Osteocyte (in vitro differentiated cells): ENCODE data around the gene MED9. TPM values are rescaled to one million over a fixed set of nuclear protein-coding genes. Genes with fewer than 3 reads are reported as not detected.

Experiments
- DNase-seq: peaks from one replicate; pipeline ENCODE4 v3.0.0; 2021; ENCODE audit warnings: mixed read lengths; ENCODE audit not compliant: unreplicated experiment; ENCODE audit errors: extremely low spot score
- H3K27ac Mint-ChIP-seq: one replicate; pipeline ENCODE4 v1.8.0; 2021; ENCODE audit warnings: mild to moderate bottlenecking, mixed read lengths; ENCODE audit not compliant: unreplicated experiment
- H3K27me3 Mint-ChIP-seq: one replicate; pipeline ENCODE4 v1.8.0; 2021; ENCODE audit warnings: mixed read lengths; ENCODE audit not compliant: unreplicated experiment
- H3K36me3 Mint-ChIP-seq: one replicate; pipeline ENCODE4 v1.8.0; 2021; ENCODE audit warnings: mixed read lengths; ENCODE audit not compliant: unreplicated experiment
- H3K4me1 Mint-ChIP-seq: one replicate; pipeline ENCODE4 v1.8.0; 2021; ENCODE audit warnings: mixed read lengths; ENCODE audit not compliant: unreplicated experiment
- H3K4me3 Mint-ChIP-seq: one replicate; pipeline ENCODE4 v1.8.0; 2021; ENCODE audit warnings: mild to moderate bottlenecking, moderate library complexity, mixed read lengths; ENCODE audit not compliant: unreplicated experiment
- H3K9me3 Mint-ChIP-seq: one replicate; pipeline ENCODE4 v1.8.0; 2021; ENCODE audit warnings: mixed read lengths; ENCODE audit not compliant: unreplicated experiment
- total RNA-seq: library from RNA; stranded (reverse); gene quantifications from 2 replicates; pipeline ENCODE4 v1.2.1, GENCODE V29; 2021
- TF ChIP-seq, protein P1 (sequence below): fragments of 200-600 bp; sonication (generic); IDR thresholded peaks from 2 replicates; pipeline ENCODE4 v1.5.0; 2021; ENCODE audit warnings: antibody characterized with exemption, mild to moderate bottlenecking, moderate library complexity

MED9 gene
- total RNA-seq, 1 donor from 2014 or later = 13.2 TPM

DNA sequence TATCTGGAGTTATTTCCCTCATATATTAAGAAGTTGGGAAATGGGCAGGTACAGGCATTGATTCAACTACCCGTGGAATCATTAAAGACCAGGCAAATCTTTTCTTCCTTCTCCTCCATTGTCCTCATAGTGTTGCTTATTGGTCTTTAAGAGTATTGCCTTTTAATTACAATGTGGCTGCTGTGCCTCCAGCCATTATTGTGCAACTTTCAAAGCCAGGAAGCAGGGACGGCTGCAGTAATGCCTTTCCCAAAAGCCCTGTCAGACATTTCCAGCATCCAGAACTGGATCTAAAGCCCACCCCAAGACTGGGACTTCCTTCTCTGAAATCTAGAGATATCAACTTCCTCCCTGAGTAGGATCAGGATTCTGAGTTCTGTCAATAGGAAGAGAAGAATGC is 42.3 kb upstream of the MED9 start:
- Mint-ChIP-seq H3K27ac (no peak overlapping the region), H3K36me3 (no peaks in the 10 kb centered on the region), H3K27me3 (peaks cover 42% of the 10 kb centered on the region), H3K4me3 (no peak overlapping the region), H3K9me3 (no peaks in the 10 kb centered on the region), H3K4me1 (no peaks in the 10 kb centered on the region)
- no peak for DNase-seq
- TF ChIP-seq, protein P1, sequence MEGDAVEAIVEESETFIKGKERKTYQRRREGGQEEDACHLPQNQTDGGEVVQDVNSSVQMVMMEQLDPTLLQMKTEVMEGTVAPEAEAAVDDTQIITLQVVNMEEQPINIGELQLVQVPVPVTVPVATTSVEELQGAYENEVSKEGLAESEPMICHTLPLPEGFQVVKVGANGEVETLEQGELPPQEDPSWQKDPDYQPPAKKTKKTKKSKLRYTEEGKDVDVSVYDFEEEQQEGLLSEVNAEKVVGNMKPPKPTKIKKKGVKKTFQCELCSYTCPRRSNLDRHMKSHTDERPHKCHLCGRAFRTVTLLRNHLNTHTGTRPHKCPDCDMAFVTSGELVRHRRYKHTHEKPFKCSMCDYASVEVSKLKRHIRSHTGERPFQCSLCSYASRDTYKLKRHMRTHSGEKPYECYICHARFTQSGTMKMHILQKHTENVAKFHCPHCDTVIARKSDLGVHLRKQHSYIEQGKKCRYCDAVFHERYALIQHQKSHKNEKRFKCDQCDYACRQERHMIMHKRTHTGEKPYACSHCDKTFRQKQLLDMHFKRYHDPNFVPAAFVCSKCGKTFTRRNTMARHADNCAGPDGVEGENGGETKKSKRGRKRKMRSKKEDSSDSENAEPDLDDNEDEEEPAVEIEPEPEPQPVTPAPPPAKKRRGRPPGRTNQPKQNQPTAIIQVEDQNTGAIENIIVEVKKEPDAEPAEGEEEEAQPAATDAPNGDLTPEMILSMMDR = no peak

DNA sequence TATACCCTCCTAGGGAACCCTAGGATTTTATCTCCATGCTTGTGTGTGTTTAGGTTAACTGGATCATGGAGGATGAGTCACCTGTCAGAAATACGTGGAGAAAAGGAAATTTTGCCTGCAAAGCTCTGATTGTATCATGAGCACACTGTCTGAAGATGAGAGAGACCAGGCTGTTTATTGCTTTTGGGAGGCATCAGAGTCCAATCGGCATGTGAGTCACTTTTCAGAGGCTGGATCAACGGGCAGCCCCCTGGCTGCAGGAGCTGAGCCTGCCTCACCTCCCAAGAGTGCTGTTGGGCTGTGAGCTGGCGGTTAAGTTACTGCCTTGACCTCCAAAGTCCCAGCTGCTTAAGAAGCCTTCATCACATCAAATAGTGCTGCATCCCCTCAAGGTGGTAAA is 41.5 kb upstream of the MED9 start:
- TF ChIP-seq, protein P1 = no peak
- no peak overlapping the region for H3K27ac Mint-ChIP-seq
- DNase-seq = no peak
- H3K27me3 Mint-ChIP-seq = peaks cover 34% of the 10 kb centered on the region
- no peaks in the 10 kb centered on the region for H3K4me1 Mint-ChIP-seq
- no peaks in the 10 kb centered on the region for H3K9me3 Mint-ChIP-seq
- no peak overlapping the region for H3K4me3 Mint-ChIP-seq
- H3K36me3 Mint-ChIP-seq = no peaks in the 10 kb centered on the region

- no peak for DNase-seq
- Mint-ChIP-seq H3K27ac (no peak overlapping the region), H3K36me3 (no peaks in the 10 kb centered on the region), H3K4me1 (no peaks in the 10 kb centered on the region), H3K9me3 (no peaks in the 10 kb centered on the region), H3K27me3 (peaks cover 30% of the 10 kb centered on the region), H3K4me3 (no peak overlapping the region)
- TF ChIP-seq, protein P1 = no peak
These were observed 39.3 kb upstream of the MED9 start for GRCh38 chr17:17437461-17437860.

- TF ChIP-seq, protein P1 = no peak
- Mint-ChIP-seq H3K27ac (no peak overlapping the region), H3K4me3 (no peak overlapping the region)
These were observed 38.9 kb upstream of the MED9 start for GRCh38 chr17:17437893-17438292.

GRCh38 chr17:17440010-17440843 is 36.6 kb upstream of the MED9 start:
- Mint-ChIP-seq H3K4me3 (no peak overlapping the region), H3K4me1 (no peaks in the 10 kb centered on the region), H3K27ac (no peak overlapping the region), H3K9me3 (no peaks in the 10 kb centered on the region), H3K36me3 (no peaks in the 10 kb centered on the region), H3K27me3 (peaks cover 5% of the 10 kb centered on the region)
- DNase-seq = no peak
- TF ChIP-seq, protein P1 = peak; percentile 43

More at GRCh38 chr17:17437893-17438292, 38.9 kb upstream of the MED9 start:
- DNase-seq = no peak
- Mint-ChIP-seq H3K27me3 (peaks cover 26% of the 10 kb centered on the region), H3K9me3 (no peaks in the 10 kb centered on the region), H3K36me3 (no peaks in the 10 kb centered on the region), H3K4me1 (no peaks in the 10 kb centered on the region)
